PC-3 (cell line): ENCODE results near the gene SH3RF3.

Experiments
- CTCF ChIP-seq: fragments of 300-600 bp; sonication (generic); conservative IDR thresholded peaks from 2 replicates; pipeline ENCODE4 v1.5.1; 2017; ENCODE audit warnings: antibody characterized with exemption, low read depth, mild to moderate bottlenecking, low read length
- EZH2 ChIP-seq: fragments of 300-600 bp; sonication (generic); IDR thresholded peaks from one replicate; pipeline ENCODE4 v1.6.1; 2017; ENCODE audit warnings: antibody characterized with exemption, mild to moderate bottlenecking, low read length; ENCODE audit not compliant: unreplicated experiment

- TF ChIP-seq CTCF (no peak), EZH2 (no peak)
Measured at GRCh38 chr2:109397893-109398292, 268.9 kb downstream of the SH3RF3 start.
